Stimulated activated CD4-positive, alpha-beta T cell treated with anti-CD3 and anti-CD28 coated beads, Interleukin-12 subunit alpha, Interleukin-12 subunit beta, amount 100 ng/mL, for 4 hours (primary cell): ENCODE measurements around the gene ERC2.

Experiments
- DNase-seq: peaks from one replicate; pipeline ENCODE4 v3.0.0-alpha.2; 2020

Gene ERC2

DNA sequence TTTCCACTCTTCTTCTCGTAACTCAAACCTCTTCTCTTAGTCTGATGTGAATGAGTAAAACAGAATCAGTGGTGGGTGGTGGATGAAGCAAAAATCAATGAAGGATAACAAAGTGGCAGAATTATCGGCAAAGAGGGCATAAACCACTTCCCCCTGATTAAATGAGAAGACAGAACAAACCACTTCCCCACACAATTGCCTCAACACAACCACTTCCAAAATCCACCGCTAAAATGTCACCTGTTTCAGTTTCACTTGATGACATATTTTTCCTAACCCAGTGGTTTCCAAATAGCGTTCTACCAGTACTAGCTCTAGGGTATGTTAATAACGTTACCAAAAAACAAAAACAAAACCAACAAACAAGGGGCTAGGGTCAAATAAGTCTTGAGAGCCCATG is 502.5 kb downstream of the ERC2 start:
- no peak for DNase-seq

DNA sequence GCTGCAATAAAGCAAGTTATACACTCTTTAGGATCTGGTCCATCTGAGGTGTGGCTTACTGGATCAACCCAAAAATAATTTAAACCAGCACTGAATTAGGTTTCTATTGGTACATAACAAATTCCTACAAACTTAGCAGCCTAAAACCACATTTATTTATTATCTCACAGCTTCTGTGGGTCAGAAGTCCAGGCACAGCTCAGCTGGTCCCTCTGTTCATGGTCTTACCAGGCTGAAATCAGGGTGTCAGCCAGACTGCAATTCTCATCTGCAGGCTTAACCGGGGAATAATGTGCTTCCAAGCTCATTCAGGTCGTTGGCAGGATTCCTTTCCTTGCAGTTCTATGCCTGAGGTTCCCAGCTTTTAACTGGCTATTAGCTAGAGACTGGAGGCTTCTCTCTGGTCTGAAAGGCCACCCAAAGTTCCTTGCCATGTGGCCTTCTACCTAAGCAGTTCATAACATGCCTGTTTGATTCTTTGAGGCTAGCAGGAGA is 503.7 kb downstream of the ERC2 start:
- no peak for DNase-seq

DNA sequence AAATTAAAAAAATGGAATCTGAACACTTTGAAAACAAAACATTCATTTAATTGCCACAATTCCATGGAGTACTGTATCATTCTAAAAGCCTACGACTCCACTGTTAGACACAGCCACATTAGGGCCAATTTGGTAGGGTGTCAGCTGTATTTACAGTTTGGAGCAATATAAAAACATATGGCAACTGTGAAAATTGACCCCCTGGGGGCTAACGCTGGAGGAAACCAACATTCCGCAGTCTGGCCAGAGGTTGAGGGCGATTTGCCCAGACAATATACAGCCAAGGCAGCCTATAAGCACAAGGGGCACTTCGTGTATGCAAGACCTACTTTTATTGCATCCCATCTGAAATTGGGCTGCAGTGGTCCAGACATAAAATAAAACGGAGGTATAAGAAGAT is 504.7 kb downstream of the ERC2 start:
- no peak for DNase-seq

DNA sequence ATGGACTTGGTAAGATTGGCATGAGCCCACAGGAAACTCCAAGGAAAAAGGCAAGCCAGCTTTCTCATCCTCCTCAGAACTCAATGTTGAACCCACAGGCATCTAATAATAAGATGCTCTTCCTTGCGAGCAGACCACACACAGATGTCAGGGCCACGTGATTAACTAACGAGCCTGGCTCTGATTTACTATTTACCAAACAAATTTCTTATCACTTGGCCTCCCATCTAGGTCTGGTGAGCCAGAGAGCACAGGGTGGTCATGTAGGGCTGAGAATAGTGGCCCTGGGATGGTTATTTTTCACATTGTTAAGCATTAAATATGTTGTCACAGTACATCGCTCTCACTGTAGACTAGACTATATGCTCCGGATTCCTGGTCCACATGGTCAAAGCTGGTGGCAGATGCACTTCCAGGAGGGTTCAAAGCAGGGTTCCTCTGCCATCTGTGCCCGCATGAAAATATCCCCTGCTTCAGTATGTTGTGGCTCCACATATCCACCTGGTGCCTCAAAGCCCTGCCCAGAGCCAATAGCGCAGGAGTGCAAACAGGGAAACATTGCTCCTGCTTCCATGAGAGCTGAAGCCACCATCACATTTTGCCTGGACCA is 508.7 kb downstream of the ERC2 start:
- no peak for DNase-seq

DNA sequence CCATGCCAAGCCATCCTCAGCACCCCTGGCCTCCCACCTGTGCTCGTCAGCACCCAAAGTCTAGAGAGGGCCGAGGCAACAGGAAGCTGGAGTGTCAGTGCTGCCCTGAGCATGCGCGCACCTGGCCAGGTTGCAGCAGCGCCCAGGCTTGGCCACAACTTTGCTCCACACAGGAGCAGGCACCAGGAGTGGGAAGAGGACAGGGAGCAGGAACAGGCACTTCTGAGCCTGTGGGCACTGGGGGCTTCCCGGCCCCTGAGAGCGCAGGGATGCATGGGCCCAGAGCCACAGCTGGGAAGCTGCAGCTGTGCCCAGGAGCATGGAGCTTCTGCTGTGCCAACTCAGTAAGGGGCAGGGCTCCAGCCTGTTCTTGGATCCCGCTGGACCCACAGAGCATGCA is 509.7 kb downstream of the ERC2 start:
- DNase-seq = no peak

DNA sequence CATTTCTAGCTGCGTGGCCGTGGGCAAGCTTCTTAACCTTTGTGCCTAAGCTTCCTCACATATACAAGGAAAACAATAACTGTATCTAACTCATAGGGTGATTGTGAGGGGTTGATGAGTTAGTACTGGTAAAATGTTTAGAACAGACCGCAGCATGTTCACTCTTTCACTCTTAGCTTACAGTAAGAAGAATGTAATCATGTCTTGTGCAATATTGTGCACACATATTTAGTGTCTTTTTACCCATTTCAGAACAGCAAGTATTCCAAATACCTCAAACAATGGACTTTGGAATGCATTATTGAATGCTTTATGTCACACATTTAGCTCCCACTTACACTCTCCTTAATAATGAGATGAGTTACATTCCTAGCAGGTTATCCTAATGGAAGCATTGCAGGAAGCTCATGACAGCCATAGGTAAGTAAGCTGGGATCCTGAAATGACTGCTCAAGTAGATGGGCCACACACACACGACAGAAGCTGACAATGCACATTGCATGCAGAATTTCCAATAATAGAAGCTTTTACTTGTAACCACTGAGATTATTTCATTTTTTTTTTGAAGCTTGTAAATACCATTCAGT is 512.3 kb downstream of the ERC2 start:
- no peak for DNase-seq

DNA sequence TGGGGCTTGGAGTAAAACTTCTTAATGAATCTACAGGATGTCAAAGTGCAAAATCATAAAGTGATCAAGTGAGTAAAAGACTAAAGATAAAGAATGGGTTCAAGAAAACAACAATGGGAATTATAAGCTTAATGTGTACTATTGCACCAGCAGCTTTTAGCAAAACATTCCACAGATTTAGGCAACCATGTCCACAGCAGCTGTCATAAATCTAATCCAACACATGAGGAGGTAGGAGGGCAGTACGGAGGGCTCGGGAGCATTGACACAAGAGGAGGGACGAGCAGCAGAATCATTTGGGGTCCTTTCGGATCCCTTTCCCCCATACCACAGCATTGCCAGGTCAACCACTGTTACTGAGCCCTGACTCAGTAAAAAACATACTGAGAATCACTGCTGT is 516.9 kb downstream of the ERC2 start:
- DNase-seq = no peak

DNA sequence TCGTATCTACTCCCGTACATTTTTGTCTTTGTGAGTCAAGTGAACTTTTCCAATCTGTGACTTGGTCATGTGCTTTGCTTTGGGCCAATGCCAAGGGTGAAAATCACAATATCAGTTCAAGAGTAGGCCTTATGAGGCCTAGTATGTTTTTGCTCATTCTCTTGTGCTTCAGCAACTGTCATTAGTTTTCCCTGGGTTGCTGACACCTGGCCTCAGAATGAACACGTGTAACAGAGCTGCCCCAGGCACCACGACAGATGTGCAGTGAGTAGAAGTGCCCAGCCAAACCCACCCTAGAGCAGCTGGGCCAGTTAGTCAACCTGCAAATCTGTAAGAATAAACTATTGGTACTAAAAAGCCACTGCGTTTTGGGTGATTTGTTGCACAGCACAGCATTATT is 520.9 kb downstream of the ERC2 start:
- DNase-seq = no peak

DNA sequence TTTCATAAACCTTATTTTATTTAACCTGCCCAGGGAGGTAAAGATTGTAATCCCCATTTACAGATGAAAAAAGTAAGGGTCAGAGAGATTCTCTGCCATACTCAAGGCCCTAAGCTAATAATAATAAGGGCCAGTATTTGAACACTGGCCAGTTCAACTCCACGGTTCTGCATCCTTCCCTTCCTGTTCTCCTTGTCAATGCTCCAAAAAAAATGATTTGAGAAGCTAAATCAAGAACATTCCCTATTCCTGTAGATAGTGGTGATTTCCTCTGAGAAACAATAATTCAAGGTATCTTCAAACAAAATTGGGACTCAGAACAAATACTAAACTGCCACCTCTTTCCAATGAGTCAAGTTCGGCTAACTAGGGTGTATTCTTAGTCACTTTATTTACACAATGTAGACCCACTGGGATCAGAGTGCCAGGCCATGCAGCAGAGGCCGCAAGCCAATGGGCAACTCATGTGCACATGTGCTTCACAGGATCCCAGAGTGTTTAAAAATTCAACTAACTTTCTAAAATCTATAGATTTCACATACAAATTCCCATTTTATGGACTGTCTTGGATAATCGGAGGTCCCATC is 521.6 kb downstream of the ERC2 start:
- DNase-seq = no peak

DNA sequence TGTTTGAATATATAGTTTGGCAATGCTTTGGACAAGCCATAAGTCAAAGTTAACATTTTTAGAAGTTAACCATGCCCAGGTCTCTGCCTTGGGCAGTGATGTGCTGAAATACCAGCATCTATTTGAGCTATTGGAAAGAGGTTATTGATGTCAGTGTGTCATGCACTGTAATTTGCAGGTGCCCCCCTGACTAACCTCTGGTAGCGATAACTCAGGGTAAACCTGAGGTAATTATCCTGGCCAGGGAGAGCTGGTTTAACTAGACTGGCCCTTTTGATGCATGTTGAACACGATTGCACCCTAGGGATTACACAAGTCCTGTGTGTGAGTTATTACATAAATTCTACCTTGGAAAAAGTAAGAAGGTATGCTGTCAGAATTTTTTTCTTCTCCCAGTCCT is 525.4 kb downstream of the ERC2 start:
- DNase-seq = no peak

DNA sequence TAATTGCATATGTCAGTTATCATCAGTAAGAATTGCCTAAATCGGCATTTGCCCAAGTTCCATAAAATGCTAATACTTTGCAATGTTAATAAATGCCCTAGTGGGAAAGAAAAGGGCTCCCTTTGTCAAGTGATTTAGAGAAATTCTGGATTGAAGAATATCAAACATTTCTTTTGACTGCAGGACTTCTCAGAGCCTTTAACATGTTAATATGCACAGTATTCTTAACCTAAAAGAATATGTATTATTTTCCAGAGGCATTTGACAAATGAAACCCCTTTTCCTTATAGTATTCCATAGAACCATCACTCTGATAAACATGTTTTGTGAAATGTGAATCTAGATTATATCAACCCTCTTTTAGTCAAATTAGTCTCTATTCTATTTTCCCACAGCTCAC is 529.0 kb downstream of the ERC2 start:
- no peak for DNase-seq

DNA sequence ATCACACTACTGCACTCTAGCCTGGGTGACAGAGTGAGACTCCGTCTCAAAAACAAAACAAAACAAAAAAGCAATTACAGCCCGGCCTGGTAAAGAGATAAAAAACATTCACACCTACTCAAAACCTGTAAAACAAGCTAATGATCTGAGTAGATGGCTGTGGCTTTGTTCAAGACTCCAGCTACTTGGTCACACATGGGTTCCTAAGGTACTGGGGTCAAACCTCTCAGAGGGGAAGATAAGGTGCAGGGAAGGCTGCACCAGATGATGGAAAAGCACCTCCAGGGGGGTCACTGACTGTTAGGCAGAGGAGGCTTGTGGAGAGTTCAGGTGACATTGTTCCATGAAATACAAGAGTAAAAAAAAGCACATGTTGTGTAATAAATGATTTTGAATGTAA is 531.0 kb downstream of the ERC2 start:
- no peak for DNase-seq

DNA sequence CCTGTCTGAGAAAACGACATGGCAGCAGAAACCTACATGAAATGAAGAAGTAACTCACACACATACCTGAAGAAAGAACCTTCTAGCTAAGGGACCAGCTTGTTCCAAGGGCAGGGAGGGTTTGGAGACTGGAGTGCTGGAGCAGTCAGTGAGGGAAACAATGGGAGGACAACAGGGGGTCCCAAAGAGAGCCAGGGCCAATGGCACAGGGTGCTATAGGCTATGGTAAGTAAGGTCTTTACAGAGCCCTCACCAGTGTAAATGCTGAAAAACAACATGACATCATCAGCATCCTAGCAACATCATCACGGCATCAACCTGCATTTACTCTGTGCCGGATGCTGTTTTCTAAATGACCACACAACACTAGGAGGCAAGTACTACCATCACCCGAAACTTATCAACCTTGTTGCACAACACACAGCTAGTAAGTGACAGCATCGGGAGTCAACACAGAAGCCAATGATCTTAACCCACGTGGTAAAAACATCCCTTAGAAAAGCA is 531.7 kb downstream of the ERC2 start:
- no peak for DNase-seq

DNA sequence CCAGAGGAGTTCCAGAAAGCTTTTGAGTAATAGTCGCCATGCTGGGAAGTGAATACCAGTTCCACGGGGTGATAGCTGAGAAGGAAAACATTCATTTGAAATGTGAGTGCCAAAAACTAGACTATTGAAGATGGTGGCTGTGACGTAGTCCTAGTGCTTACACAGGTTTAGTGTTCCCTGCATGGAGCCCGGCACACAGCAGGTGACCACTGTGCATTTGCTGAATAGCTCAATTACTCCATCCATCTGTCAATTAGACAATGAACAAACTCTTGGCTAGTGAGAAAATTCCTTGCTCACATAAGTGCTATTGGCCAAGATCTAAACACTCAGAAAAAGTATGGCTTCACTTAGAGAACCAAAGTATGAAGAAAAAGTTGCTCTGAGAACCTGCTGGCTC is 533.0 kb downstream of the ERC2 start:
- DNase-seq = no peak

DNA sequence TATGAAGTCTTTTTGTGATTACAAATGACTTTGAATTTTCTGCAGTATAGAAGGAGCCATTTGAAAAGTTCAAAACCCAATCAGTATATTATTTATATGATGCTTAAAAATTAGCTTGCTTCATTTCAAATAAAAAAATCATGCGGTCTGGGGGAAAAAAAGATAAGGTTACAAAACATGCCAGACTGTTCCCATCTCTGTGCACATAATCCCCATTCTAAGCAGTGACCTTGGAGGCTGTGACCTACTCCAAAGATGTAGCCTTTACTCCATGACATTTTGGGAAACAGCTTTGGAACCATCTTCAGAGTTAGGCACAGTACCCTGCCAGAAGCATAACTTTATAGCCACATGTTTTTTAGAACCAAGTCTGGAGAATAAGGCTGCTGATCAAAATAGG is 533.5 kb downstream of the ERC2 start:
- no peak for DNase-seq

DNA sequence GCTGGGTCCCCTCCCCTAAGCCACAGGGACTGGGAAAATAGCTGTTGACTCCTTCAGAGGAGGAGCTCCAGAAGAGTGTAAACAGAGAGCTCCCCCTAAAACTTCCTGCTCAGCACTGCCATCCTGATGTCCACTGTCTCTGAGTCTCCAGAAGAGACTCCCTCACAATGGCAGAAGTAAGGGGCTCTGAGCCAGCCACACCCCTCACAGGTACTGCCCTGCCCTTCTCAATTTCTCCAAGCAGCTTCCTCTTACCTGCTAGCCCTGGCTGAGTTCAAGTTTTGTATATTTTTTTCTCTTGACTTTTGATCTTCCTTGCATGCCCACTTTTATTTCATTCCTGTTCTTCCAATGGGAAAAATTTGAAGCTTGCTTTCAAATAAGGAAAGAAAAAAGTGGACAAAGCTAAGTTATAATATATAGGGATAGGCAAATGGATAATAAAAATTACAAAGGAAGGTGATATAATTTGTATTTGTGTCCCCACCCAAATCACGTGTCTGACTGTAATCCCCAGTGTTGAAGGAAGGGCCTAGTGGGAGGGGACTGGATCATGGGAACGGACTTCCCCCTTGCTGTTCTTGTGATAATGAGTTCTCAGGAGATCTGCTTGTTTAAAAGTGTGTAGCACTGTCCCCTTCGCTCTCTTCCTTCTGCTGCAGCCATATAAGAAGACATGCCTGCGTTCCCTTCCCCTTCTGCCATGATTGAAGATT is 539.0 kb downstream of the ERC2 start:
- no peak for DNase-seq

DNA sequence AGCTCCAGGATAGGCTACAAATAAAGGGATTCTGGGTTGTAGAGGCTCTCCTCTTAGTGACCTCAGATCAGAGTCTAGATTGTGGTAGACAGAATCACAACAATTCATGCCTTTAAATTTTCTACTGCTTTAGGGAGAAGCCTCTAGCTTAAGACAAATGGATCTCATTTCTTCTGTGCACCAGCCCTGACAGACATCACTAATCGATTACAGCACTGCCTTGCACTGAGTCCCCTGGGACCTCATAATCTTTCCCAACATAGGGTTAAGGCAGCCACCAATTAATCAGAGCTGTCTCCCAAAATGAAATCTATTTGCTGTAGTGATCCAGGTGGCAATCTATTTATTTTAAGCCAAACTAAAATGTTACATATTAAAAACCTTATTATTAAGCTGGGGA is 544.6 kb downstream of the ERC2 start:
- no peak for DNase-seq

DNA sequence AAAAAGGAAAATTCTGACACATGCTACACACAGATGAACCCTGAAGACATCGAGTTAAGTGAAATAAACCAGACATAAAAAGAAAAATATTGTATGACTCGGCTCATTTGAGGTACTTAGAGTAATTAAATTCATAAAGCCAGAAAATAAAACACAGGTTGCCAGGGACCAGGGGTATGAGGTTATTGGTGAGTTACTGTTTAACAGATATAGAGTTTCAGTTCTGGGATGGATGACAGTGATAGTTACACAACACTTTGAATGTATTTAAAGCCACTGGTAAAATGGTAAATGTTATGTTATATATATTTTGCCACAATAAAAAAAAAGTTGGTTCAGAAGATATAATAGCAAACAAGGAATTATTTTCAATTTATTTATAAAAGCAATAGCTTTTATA is 545.1 kb downstream of the ERC2 start:
- DNase-seq = no peak

DNA sequence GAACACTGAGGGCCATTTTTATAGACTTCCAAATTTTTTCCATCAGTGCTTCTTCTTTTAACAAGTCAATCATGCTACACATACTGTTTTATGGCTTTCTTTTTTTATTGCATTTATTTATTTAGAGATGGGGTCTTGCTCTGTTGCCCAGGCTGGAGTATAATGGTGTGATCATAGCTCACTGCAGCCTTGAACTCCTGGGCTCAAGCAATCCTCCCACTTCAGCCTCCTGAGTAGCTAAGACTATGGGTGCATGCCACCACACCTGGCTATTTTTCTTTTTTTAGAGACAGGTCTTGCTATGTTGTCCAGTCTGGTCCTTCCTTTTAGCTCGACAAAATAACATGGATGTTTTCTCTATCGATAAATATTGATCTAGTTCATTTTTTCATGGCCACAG is 555.4 kb downstream of the ERC2 start:
- DNase-seq = no peak

DNA sequence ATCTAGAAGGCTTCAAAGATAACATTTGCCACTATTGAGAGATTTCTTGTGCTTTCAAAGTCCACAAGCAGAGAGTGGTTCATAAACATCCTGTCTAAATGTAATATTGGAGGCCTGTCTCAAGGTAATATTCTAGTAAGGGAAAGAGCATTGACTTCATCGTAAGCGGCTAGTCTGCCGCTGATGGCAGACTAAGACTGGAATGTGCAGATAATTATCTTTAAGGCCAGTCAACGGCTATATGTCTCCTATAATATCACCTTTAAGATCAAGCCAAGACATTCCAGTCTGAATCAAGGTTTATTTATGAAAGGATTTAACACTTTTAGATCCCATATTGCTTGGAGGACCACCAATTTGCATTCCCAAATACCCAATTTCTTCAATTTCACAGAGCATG is 557.0 kb downstream of the ERC2 start:
- DNase-seq = no peak

DNA sequence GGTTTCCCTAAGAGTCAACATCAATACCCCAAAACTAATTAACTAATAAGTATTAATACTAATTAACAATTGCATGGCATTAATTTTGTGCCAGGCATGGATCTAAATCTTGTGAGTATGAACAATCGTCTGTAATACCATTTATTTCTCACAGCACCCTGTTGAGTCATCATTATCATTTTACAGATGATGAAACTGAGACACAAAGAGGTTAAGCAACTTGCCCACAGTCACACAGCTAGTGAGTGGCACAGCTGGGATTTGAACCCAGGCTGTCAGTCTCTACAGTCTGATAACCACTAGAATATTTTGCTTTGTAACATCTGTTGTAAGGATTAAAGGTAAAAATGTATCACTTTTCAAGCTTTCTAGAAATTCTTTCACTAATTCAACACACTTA is 557.7 kb downstream of the ERC2 start:
- DNase-seq = no peak

DNA sequence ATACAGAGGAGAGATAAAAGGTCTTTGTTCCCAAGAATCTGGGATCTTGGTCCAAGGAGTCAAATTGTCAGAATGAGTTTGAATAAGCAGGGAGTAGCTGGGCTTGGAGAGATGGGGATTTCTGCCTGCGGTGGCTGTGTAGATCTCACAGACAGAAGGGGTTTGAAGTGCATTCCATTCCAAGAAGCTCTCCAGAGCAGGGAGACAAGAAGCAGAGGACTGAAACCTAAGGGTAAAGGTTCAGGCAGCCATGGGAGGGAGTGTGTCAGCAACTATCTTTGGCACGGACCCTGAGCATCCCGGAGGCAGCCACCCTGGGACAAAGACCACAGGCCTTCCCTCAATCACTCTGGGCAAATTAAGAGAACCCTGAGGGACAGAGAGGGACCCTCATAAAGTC is 558.9 kb downstream of the ERC2 start:
- no peak for DNase-seq

DNA sequence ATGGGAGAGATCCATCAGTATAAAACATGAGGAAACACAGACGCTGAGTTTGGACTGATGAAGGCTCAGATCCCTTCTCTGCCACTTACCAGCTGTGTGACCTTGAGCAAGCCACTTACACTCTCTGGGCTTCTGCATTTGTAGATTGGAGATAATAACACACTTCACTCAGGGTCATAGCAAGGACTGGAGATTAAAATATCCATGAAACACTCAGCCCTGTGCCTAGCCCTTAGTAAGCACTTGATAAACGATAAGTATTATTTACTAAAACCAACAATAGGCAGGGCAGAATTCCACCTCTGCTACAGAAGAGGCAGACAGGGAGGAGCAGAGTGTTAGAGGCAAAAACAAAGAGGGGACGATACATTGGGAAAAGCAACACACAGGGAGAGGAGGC is 560.7 kb downstream of the ERC2 start:
- DNase-seq = no peak

DNA sequence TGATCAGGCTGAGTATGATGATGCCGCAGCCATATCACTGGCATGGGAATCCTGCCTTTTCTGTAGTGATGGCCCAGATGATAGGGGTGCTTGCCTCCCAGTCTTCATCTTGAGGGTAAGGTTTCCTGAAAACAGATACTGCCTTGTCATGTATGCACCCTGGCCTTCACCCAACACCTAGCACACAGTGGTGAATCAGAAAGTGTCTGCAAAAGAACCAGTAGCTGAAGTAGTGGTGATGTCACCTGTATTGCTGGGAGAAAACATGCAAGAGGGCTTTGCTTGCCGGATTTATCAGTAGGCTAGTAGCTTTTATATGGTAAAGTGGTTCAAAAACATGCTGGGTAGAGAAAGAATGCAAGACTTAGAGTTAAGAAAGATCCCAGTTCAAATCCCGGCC is 561.4 kb downstream of the ERC2 start:
- DNase-seq = no peak
